GM13977 (cell line): ENCODE results near the gene ARL4D.

Experiments
- DNase-seq: peaks from one replicate; pipeline ENCODE4 v3.0.0; 2012; ENCODE audit warnings: low spot score
- in situ Hi-C: fragments of 300-500 bp; cut with MboI; formaldehyde crosslinking; loops from one replicate; pipeline ENCODE4 v1.12.0; 2022; ENCODE audit warnings: low sequenced_read_pairs, low pct_unique_long_range_greater_than_20kb, mixed read lengths, inconsistent platforms; ENCODE audit not compliant: unreplicated experiment
- TF ChIP-seq, protein P1 (sequence below): IDR thresholded peaks from 2 replicates; pipeline ENCODE4 v1.5.1; 2012; ENCODE audit warnings: mild to moderate bottlenecking, control low read depth; ENCODE audit not compliant: insufficient read depth; ENCODE audit errors: extremely low read depth, missing control alignments

The ARL4D gene

DNA sequence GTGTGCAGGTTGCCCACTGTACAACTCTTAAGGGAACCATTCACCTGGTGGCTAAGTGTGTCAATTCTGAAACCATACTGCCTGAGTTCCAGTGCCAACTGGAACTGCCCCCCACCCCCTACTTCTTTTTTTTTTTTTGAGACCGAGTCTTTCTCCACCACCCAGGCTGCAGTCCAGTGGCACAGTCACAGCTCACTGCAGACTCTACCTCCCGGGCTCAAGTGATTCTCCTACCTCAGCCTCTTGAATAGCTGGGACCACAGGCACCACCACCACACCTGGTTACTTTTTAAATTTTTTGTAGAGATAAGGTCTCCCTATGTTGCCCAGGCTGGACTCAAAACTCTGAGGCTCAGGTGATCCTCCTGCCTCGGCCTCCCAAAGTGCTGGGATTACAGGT, 44.6 kb downstream of the ARL4D start:
- TF ChIP-seq, protein P1, sequence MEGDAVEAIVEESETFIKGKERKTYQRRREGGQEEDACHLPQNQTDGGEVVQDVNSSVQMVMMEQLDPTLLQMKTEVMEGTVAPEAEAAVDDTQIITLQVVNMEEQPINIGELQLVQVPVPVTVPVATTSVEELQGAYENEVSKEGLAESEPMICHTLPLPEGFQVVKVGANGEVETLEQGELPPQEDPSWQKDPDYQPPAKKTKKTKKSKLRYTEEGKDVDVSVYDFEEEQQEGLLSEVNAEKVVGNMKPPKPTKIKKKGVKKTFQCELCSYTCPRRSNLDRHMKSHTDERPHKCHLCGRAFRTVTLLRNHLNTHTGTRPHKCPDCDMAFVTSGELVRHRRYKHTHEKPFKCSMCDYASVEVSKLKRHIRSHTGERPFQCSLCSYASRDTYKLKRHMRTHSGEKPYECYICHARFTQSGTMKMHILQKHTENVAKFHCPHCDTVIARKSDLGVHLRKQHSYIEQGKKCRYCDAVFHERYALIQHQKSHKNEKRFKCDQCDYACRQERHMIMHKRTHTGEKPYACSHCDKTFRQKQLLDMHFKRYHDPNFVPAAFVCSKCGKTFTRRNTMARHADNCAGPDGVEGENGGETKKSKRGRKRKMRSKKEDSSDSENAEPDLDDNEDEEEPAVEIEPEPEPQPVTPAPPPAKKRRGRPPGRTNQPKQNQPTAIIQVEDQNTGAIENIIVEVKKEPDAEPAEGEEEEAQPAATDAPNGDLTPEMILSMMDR = no peak
- in situ Hi-C loops = no loop called here

DNA sequence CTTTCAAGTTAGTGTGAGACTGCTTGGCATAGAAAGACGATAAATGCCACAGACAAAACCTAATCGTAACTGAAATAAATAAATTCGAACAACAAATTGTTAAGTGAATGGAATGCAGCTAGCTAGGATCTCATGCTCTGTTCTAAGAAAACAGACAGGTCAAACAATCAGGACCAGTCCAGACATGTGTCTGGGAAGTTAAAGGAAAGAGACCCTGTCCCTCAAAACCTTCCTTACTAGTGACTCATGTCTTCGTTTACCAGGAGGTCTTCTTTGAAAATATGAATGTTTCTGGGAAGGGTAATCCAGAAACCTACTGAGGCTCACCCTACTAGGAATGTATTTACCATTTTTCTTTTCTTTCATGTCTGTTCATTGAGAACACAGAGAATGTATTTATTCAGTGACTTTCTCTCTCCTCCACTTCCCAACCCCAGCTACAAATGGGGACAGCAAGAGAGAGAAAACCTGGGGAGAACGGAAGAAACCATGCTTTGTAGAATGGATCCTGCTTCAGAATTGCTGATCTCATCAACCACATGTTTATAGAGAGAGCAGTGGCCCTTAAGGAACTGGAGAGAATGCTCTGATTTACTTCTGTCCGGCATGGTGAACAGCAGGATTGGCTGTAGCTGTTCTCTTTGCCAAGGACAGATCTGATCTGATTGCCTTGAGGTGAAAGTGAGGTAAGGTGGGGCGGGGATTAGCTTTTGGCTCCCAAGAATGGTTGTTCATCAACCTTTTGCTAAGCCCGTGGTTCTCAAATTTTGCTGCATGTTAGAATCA, 45.6 kb downstream of the ARL4D start:
- in situ Hi-C loops = no loop called here
- no peak for DNase-seq

More for the DNA sequence above, 44.6 kb downstream of the ARL4D start:
- no peak for DNase-seq

DNA sequence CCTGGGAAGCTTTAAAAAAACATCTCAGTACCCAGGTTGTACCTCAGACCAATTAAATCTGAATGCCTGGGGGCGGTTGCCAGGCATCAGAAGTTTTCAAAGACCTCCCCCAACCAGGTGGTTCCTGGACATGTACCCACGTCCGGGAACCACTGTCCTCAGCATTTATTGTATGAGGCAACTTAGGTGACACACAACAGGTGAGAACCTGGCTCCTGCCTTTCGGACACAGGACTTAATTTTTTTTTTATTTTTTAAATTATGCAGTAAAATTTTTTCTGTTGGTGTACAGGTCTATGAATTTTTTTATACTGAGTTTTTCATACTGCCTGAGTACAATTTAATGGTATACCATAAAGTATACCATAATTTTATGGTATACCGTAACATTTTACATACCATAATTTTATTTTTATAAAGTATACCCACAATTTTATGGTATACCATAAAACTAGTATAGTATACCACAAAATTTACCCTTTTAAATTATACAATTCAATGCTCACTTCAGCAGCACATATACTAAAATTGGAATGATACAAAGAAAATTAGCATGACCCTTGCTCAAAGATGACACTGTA, 46.3 kb downstream of the ARL4D start:
- in situ Hi-C loops = no loop called here
- no peak for DNase-seq
- TF ChIP-seq, protein P1 = no peak

More for the DNA sequence above, 45.6 kb downstream of the ARL4D start:
- TF ChIP-seq, protein P1 = no peak

DNA sequence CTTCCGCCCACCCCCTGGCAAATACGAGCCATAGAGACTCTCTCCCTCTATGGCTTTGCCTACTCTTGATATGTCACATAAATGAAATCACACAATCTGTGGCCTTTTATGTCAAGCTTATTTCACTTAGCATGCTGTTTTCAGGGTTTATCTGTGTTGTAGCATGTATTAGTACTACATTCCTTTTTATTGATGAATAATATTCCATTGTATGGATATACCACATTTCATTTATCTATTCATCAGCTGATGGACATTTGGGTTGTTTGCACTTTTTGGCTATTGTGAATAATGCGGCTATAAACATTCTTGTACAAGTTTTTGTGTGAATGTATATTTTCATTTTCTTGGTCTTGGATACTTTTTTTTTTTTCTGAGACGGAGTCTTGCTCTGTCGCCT, 48.0 kb downstream of the ARL4D start:
- TF ChIP-seq, protein P1 = no peak
- DNase-seq = no peak
- in situ Hi-C loops = no loop called here

DNA sequence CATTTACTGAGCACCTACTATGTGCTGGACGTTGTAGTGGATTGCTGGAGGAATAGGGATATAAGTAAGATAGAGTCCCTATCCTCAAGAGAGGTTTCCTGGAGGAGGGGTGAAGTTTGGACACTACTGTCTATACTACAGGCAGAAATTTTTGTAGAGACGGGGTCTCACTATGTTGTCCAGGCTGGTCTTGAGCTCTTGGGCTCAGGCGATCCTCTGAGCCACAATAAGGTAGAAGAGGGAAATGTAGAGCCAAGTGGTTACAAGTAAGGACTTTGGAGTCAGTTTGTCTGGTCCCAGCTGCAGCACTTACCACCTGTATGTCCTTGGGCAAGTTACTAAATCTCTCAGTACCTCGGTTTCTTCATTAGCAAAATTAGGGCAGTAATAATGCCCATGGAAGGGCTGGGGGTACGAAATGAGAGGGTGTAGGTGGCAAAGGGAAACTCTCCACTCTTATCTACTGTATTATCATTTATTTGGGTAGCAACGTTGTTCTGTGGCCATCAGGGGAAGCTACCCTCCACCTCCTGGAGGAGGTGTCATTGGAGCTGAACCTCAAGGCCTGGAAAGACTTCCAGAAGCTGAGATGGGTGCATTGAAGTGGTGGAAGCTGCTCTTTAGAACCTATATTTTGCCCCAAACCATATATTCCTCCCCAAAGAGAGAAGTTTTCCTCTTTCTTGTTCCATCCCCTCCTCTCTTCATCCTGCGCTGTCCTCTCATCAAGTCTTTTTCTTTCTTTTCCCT, 50.1 kb downstream of the ARL4D start:
- no peak for DNase-seq
- in situ Hi-C loops = no loop called here
- TF ChIP-seq, protein P1 = no peak

DNA sequence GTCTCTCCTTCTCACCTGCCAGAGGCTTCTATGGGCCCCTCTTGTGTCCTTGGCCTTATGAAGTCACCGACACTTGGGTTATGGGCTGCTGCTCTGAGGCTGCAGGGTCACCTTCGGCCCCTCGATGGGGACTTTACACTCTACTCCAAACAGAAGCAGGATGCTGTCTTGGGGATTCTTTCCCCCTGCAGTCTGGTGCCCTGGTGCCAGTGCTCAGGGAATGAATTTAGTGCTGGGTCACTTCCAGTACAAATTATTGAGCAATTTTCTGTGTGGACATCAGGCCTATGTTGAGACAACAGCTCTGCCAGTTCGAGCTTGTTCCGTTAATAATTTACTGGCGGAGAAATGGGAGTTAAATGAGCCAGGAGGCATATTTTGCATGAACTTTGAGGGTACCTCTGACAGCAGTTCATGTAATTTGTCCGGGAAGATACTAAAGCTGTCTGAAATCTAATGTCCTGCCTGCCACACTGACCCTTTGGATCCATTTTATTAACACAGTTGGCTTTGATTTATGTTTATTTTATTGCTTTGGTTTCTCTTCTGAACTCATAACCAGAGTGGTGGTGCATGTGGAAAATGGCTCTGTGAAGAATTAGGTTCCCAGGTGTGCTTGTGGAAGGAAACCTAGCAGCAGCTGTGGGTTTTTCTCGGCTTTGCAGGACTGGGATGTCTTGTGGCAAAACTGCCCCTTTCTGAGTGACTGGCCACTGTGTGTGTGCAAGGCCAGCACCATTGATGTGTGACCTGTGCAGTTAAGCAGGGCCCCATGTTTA, 50.9 kb downstream of the ARL4D start:
- in situ Hi-C loops = no loop called here
- no peak for DNase-seq
- TF ChIP-seq, protein P1 = no peak
